HUDEP-2 (cell line): ENCODE results near the gene UBE3B.
"Not testable (repeated sequence)": the region's sequence is repeated elsewhere in the genome, so short reads cannot be mapped to it uniquely, and the experiment has no call there.

Experiments
- DNase-seq, 76 experiments: peaks; one replicate each; lab custom pipeline; 2025; ENCODE audit not compliant: unreplicated experiment in 76 of 76; lab: John Stamatoyannopoulos, UW

The UBE3B gene

GRCh38 chr12:109469517-109469916 lies 7.9 kb upstream of the UBE3B start:
- DNase-seq, result no peak

- no peak for DNase-seq
Observed at GRCh38 chr12:109473006-109473405, 4.4 kb upstream of the UBE3B start.

GRCh38 chr12:109473526-109474270 lies 3.7 kb upstream of the UBE3B start:
- DNase-seq, result not testable (repeated sequence)

GRCh38 chr12:109475121-109475520 lies 2.3 kb upstream of the UBE3B start:
- DNase-seq, result no peak

- DNase-seq, result no peak
Observed at GRCh38 chr12:109475993-109476806, 1.2 kb upstream of the UBE3B start.

- no peak for DNase-seq
Observed at GRCh38 chr12:109476807-109477184, 638 bp upstream of the UBE3B start.

- DNase-seq, result no peak
Observed at GRCh38 chr12:109477963-109478315, 505 bp downstream of the UBE3B start.

GRCh38 chr12:109479761-109480160 lies 2.3 kb downstream of the UBE3B start:
- DNase-seq, result no peak

- DNase-seq, result no peak
Observed at GRCh38 chr12:109480356-109480755, 2.9 kb downstream of the UBE3B start.

- no peak for DNase-seq
Observed at GRCh38 chr12:109481863-109482262, 4.4 kb downstream of the UBE3B start.

GRCh38 chr12:109482491-109482890 lies 5.1 kb downstream of the UBE3B start:
- no peak for DNase-seq

GRCh38 chr12:109482894-109483293 lies 5.5 kb downstream of the UBE3B start:
- no peak for DNase-seq

- no peak for DNase-seq
Observed at GRCh38 chr12:109483346-109483745, 5.9 kb downstream of the UBE3B start.

- peak in 31 of 76 experiments; percentile 2 to 59 (median 11) for DNase-seq
Observed at GRCh38 chr12:109485201-109485600, 7.8 kb downstream of the UBE3B start.

GRCh38 chr12:109487181-109488050 lies 10.0 kb downstream of the UBE3B start:
- DNase-seq, result no peak

GRCh38 chr12:109488051-109488665 lies 10.7 kb downstream of the UBE3B start:
- DNase-seq, result no peak

- no peak for DNase-seq
Observed at GRCh38 chr12:109489016-109489954, 11.9 kb downstream of the UBE3B start.

GRCh38 chr12:109489955-109490565 lies 12.6 kb downstream of the UBE3B start:
- no peak for DNase-seq

GRCh38 chr12:109491671-109492070 lies 14.2 kb downstream of the UBE3B start:
- no peak for DNase-seq
